ENCODE data around the gene IL1B.

Gene IL1B

DNA sequence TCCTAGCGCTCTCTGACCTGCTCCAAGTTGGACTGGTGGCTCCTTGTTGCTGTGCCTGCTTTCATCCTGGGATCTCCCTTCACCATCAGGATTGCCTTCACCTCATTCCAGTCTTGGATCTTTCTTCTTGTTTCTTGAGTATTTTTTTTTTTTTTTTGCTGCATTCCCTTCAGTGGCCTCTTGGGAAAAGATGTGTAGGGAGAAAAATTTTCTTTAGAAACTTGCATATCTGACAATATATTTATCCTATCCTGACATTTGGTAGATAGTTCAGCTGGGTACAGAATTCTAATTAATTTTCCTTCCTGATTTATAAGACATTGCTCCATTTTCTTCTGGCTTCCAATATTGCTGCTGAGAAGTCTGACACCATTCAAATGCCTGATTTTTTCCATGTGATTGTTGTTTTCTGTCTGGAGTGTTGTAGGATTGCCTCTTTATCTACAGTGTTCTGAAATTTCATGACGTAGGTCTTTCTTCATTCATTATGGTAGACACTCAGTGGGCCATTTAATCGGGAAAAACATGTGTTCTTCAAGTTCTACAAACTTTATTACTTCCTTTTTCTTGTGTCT lies 29.3 kb downstream of the IL1B start:
- no peak for DNase-seq (ENCODE audit: low read depth in 1 of 2, low spot score in 1 of 2)

DNA sequence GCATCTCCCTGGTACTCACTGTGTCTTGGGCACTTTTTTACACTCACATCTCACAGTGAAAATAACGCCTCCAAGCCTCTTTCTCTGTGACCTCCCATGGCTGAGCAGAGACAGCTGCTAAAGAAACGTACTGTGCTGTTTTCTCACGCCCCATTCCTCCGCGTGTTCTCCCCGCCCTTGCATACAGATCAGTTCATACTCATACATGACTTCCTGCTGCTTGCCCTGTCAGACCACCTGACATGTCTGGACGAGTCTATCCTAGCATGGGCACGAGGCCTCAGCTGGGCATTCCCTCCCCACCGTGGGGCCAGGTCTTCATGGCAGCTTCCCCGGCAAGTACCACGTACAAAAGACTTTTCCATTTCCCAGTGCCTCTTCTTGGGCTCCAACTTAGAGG lies 31.0 kb downstream of the IL1B start:
- DNase-seq (ENCODE audit: low read depth in 1 of 2, low spot score in 1 of 2): no peak

DNA sequence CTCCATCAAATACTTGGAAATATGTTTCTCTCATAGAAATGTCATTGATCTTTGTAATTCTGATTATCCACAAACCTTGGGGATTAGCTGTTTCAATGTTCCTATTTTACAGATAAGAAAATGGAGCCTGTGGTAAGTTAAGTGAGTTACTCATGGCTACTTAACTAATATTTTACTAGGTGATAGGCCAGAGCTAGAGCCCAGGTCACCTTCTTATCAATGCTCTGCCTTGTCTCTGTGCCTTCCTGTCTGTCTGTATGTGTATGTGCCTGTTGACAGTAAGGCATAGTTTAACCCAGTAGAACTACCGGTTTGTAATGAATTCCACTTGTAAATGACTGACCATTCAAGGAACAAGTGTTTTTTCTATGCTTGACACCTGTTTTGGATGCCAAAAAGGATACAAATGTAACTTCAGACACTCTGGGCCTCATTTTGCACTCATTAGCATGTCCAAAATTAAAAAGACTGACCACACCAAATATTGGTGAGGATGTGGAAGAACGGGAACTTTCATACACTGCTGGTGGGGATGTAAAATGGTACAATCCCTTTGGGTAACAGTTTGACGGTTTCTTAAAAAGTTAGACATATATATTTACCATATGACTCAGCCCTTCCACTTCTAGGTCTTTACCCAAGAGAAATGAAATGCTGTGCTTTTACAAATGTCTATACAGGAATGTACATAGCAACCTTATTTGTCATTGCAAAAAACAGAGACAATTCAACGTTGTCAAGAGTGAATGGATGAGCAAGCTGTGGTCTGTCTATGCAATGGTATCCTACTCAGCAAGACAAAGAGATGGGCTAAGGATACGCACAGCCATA lies 32.7 kb downstream of the IL1B start:
- DNase-seq (ENCODE audit: low read depth in 1 of 2, low spot score in 1 of 2): no peak

DNA sequence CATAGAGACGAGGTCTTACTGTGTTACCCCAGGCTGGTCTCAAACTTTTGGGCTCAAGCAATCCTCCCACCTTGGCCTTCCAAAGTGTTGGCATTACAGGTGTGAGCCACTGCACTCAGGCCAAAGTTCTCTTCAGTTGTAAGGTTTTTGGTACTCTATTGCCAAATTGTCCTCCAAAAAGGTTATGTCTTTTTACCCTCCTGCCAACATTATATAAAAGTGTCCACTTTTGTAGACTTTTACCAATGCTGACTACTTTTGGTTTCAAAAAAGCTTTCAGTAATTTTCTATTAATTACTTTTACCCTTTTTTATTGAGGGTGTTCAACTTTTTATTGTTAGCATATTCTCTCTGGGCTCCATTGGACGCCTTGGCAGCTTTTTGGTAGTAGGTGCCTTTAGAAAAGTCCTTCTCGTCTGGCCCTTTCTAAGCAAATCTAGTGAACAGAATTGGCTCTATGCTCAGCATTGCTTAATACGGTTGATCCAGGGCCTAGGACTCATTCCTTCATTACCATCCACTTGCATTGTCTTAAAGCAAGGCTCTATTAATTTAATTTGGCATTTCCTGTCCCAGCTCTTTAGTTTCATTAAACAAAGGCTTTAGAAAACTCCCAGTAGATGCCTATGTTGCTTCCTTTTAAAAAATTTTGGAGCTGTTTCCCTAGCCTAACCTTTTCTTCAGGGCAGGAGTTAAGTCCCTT lies 35.5 kb downstream of the IL1B start:
- no peak for DNase-seq (ENCODE audit: low read depth in 1 of 2, low spot score in 1 of 2)

DNA sequence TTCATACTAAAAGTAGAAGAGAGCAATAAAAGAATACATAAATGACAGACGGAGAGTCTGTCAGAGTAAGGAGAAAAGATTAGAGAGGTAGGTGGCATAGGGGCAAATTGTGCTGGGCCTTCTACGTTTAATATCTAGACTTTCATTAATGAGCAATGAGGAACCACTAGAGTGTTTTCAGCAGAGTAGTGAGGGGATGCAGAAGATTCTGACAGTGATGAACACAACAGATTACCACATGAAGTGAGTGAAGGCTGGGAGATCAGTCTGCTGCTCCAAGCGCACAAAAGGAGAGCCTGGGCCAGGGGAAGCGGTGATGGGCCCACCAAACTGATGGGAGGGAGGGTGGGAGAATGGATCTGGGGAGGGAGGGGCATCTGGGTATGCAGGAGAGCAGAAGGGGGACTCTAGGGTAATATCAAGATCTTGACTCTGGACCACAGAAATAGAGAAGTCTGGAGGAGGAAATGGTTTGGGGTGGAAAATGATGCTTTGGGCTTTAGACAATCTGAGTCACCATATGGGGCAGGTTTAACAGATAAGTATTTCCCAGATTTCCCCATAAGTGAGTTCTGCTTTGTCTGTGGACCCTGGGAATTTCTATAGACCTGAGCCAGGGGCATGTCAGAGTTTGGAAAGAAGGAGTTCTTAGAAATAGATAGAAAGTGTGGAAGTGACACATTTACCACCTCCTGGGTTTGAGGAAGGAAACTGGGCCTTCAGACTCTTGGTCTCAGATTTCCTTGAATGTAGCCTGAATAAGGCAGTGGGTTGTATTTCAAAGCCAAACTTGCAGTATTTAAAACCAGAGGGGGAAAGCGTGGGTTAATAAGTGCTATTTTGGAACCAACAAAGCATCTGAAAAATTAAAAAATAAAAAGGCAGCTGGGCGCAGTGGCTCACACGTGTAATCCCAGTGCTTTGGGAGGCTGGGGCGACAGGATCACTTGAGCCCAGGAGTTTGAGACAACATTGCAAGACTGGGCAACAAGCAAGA lies 37.3 kb downstream of the IL1B start:
- DNase-seq (ENCODE audit: low read depth in 1 of 2, low spot score in 1 of 2): no peak

DNA sequence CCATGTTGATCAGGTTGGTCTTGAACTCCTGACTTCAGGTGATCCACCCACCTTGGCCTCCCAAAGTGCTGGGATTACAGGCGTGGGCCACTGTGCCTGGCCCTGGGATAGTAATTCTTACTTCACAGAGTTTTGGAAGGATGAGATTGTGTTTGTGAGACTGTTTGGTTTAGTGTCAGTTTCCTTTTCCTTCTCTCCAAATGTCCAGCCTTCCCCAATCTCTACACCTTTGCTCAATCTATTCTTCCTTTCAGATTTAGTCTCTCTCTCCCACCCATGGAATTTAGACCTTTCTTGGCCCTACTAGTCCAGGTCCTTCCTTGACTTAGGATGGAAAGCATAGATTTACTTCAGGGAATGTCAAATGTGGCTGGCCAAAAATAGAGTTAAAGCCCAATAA lies 40.1 kb downstream of the IL1B start:
- no peak for DNase-seq (ENCODE audit: low read depth in 1 of 2, low spot score in 1 of 2)

DNA sequence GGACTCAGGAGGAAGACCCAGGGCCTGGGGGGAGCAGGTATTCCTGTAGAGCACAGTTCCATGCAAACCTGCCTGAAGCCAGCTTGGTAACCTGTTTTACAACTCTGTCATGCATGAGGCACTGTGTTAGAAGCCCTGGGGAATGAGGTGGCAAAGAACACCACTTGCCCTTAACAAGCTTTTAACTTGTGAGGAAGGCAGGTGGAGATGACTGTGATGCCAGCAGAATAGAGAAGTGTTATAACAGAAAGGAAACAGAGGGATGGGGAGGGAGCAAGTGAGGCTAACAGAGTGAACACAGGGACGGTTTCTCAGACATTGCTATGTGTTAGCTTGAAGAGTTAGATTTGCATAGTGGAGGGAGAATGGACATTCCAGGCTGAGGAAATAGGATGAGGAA lies 40.8 kb downstream of the IL1B start:
- DNase-seq (ENCODE audit: low read depth in 1 of 2, low spot score in 1 of 2): no peak

DNA sequence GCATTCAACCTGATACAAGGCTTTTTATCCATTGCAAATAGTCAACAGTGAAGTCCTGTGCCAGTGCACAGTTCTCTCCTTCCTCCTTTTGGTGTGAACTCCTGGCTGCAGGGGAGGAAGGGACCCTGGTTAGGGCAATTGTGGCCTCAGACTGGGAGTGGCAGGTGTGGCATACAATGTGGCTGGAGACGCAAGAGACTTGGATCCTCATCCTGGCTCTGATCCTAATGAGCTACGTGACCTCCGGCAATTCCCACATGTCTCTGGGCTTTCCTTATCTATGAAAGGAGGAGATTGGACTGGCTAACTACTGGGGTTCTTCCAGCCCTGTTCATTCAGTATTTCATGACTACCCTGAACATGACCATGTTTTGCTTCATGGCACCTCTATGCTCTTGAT lies 41.7 kb downstream of the IL1B start:
- no peak for DNase-seq (ENCODE audit: low read depth in 1 of 2, low spot score in 1 of 2)

DNA sequence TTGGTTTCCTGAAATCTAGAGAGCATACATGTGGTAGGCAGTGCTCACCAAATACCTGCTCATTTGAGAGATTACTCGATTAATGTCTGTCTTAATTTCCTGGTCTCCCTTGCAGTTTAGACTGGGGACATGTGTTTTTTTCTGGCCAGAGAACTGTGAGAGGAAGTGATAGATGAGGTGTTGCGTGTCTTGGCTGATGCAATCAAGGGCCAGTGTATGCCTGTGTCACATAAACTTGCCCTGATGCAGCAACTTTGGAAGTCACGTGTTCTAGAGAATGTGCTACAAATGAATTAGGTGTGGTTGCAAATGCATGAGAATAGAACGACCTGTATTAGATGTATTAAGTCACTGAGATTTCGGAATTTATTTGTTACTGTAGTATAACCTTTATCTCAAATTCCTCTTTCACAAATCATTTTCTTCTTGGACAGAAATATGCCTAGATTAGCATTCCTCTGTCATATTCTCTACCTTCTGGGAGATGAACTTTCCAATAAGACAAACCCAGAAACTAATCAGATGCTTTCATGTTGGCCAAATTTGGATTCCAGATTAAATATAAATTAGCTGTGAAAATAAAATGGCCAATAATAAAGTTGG lies 42.3 kb downstream of the IL1B start:
- DNase-seq (ENCODE audit: low read depth in 1 of 2, low spot score in 1 of 2): no peak

DNA sequence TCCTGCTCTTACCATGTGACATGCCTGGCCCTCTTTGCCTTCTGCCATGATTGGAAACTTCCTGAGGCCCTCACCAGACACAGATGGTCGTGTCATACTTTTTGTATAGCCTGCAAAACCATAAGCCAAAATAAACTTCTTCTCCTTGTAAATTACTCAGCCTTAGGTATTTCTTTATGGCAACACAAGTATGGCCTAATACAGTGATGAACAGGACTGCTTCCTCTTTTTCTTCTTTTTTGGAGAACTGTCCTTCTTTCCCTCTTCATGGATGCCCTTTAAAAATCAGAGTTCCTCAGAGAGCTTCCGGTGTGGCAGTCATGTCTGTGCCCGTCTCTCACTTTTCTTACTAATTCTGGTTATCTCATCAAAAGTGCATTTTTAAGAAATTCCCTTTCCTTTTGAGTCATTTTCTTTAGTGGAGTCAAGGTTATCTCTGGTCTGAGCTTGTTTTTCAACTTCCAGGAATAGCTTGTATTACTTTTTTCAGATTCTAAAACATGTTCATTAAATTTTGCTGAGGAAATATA lies 43.1 kb downstream of the IL1B start:
- no peak for DNase-seq (ENCODE audit: low read depth in 1 of 2, low spot score in 1 of 2)

DNA sequence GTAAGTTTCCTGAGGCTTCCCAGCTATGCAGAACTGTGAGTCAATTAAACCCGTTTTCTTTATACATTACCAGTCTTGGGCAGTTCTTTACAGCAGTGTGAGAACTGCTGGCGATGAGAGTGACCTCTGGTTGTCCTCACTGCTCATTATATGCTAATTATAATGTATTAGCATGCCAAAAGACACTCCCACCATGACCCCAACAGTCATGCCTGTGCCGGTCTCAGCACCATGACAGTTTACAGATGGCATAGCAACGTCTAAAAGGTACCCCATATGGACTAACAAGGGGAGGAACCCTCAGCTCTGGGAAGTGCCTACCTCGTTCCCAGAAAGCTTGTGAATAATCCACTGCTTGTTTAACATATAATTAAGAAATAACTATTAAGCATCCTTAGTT lies 44.2 kb downstream of the IL1B start:
- no peak for DNase-seq (ENCODE audit: low read depth in 1 of 2, low spot score in 1 of 2)

DNA sequence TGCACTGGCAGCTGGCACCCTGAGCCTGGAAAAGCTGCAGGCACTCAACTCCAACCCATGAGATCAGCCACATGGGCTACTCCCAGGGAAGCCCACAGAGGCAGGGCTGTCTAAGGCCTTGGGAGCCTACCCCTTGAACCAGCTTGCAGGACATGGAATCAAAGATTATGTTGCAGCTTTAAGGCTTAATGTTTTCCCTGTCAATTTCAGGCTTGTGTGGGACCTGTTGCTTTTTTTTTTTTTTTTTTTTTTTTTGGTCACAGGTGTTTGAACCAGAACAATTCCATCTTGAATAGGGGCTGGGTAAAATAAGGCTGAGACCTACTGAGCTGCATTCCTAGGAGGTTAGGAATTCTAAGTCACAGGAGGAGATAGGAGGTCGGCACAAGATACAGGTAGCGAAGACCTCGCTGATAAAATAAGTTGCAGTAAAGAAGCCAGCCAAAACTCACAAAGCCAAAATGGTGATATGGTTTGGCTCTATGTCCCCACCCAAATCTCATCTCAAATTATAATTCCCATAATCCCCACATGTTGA lies 44.8 kb downstream of the IL1B start:
- DNase-seq (ENCODE audit: low read depth in 1 of 2, low spot score in 1 of 2): no peak

DNA sequence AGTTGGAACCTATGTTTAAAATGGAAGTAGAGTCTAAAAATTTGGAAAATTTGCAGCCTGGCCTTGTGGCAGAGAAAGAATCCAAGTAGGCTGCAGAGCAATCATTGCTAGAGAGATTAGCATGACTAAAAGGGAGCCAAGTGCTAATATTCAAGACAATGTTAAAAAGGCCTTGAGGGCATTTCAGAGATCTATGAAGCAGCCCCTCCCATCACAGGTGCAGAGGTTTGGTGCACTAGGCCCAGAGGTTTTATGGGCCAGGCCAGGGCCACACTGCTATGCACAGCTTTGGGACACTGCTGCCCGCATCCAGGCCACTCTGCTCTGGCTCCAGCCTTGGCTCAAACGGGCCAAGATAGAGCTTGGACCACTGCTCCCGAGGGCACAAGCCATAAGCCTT lies 45.6 kb downstream of the IL1B start:
- DNase-seq (ENCODE audit: low read depth in 1 of 2, low spot score in 1 of 2): no peak

DNA sequence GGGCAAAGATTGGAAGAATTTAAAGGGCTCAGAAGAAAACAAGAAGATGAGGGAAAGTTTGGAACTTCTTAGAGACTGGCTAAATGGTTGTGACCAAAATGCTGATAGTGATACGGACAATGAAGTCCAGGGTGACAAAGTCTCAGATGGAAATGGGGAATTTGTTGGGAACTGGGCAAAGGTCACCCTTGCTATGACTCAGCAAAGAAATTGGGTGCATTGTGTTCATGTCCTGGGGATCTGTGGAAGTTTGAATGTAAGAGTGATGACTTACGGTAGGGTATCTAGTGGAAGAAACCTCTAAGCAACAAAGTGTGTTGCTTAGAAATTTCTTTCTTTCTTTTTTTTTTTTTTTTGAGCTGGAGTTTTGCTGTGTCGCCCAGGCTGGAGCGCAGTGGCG lies 46.3 kb downstream of the IL1B start:
- DNase-seq (ENCODE audit: low read depth in 1 of 2, low spot score in 1 of 2): no peak

DNA sequence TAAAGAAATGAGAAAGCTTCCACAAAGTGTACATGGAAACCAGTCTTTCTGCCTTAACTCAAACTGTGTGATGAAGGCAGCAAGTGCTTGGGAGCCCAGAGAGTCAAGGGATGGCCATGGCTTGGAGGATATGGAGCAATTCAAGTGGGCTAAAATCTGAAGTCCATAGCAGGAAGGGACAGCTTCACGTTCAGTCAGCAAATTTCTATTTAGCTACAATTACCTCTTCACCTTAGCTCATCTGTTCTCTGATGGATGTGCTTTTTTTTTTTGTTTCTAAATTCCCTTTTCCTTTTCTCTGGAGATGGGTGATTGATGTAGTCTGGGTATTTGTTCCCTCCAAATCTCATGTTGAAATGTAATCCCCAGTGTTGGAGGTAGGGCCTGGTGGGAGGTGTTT lies 47.4 kb downstream of the IL1B start:
- no peak for DNase-seq (ENCODE audit: low read depth in 1 of 2, low spot score in 1 of 2)

DNA sequence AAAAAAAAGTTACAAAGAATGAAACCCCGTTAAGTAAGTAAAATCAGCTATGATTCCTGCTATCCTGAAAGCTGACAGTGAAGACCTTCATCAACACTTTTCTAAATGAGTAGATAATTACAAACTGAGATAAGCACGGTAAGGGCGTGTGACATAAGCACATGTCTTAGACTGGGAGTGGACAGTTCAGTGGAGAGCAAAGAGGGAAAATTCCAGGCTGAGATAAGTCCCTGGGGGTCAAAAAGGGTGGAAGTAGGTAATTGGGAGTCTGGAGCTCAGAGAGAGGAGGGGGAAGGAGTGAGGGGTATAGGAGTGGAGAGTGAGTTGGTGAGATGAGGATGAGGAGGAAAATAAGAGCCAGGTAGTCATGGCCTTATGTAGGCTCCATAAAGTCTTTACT lies 47.9 kb downstream of the IL1B start:
- DNase-seq (ENCODE audit: low read depth in 1 of 2, low spot score in 1 of 2): no peak

DNA sequence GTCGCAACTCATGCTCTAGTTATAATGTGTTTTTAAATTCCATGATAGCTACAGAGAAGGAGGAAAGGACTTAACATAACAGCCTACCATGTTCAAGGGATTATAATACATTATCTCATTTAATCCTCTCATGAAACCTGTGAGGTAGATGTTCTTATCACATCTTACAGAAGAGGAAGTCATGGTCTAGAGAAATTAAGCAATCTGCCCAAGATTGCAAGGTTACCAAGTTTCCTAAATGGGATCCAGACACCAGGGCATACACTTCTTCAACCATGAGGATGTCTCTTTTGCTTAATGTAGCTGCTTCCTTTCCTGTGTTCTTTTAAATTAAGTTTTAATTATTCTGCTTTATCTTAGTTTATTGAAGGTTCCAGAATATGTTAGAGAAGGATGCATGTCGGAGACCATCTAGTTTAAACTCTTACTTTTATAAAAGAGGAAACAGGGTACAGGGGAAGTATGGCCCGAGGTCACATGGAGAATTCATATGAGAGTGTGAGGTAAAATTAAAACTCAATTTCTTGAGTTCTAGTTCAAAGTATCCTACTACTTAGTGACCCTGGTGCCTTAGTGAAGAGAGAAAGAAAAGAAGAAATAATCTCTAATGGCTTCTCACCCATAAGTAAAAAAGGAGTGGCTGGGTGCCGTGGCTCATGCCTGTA lies 48.7 kb downstream of the IL1B start:
- no peak for DNase-seq (ENCODE audit: low read depth in 1 of 2, low spot score in 1 of 2)

DNA sequence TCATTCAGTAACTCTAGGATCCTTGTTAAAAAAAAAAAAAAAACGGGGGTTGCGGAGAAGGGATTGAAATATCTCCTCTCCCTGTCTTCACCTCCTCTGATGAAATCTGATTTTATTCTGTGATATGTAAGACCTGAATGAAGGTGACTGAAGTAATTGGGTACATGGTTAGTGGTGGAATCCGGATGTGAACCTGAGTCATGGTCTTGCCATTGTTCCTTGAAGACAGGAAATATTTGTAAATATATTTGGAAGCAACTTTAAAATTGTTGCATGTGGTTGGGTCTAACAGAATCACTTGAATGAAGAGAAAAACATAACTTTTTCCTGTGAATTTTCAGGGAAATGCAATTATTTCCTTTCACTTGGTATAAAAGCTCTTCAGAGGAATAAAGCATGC lies 49.3 kb downstream of the IL1B start:
- no peak for DNase-seq (ENCODE audit: low read depth in 1 of 2, low spot score in 1 of 2)

Data from stimulated activated CD4-positive, alpha-beta T cell treated with anti-CD3 and anti-CD28 coated beads, Interleukin-15, amount 100 ng/mL, for 1 hour (primary cell).